Measurements from ENCODE around the gene ICA1L.
"Not testable (repeated sequence)": the region's sequence is repeated elsewhere in the genome, so short reads cannot be mapped to it uniquely, and the experiment has no call there.

The ICA1L gene

GRCh38 chr2:202871300-202872141, at the start of gene ICA1L:
Gene ICA1L, minus strand, starts transcription at chr2:202871766. Its CDS starts 42,757 bp downstream, at chr2:202829009.
- Histone ChIP-seq H3K4me3 (ENCODE audit: low read length in 2 of 2) (peak within 1 kb of the TSS; percentile 83 to 88), H3K9me3 (ENCODE audit: control insufficient read depth in 2 of 2, low read length in 2 of 2) (no peaks in the 10 kb centered on the region), H3K27me3 (ENCODE audit: control insufficient read depth in 1 of 2, insufficient read depth in 2 of 2, low read length in 2 of 2) (no peaks in the 10 kb centered on the region), H3K9ac (ENCODE audit: low read length in 2 of 2) (peak within 1 kb of the TSS; percentile 72 to 76), H3K27ac (ENCODE audit: low read length) (peak within 1 kb of the TSS; percentile 69), H3K36me3 (ENCODE audit: control insufficient read depth in 2 of 2, insufficient read depth in 2 of 2, low read length in 2 of 2) (no peaks in the 10 kb centered on the region), H3K4me1 (ENCODE audit: control insufficient read depth, insufficient read depth, low read length) (no peaks in the 10 kb centered on the region)

GRCh38 chr2:202918860-202919259, 47.3 kb upstream of the ICA1L start:
- H3K9ac ChIP-seq (ENCODE audit: low read length in 2 of 2), result no peak overlapping the region
- H3K9me3 ChIP-seq (ENCODE audit: control insufficient read depth in 2 of 2, low read length in 2 of 2), result no peaks in the 10 kb centered on the region
- no peak overlapping the region for H3K27ac ChIP-seq (ENCODE audit: low read length)
- peaks cover 3 to 9% of the 10 kb centered on the region in 2 donors for H3K36me3 ChIP-seq (ENCODE audit: control insufficient read depth in 2 of 2, insufficient read depth in 2 of 2, low read length in 2 of 2)
- H3K27me3 ChIP-seq (ENCODE audit: control insufficient read depth in 1 of 2, insufficient read depth in 2 of 2, low read length in 2 of 2), result no peaks in the 10 kb centered on the region
- no peaks in the 10 kb centered on the region for H3K4me1 ChIP-seq (ENCODE audit: control insufficient read depth, insufficient read depth, low read length)
- no peak overlapping the region for H3K4me3 ChIP-seq (ENCODE audit: low read length in 2 of 2)

GRCh38 chr2:202912342-202913201, 41.0 kb upstream of the ICA1L start:
- H3K27ac ChIP-seq (ENCODE audit: low read length), result peak overlapping the region; percentile 78
- not testable (repeated sequence) for H3K36me3 ChIP-seq (ENCODE audit: control insufficient read depth in 2 of 2, insufficient read depth in 2 of 2, low read length in 2 of 2); H3K4me1 ChIP-seq (ENCODE audit: control insufficient read depth, insufficient read depth, low read length); H3K9me3 ChIP-seq (ENCODE audit: control insufficient read depth in 2 of 2, low read length in 2 of 2); H3K27me3 ChIP-seq (ENCODE audit: control insufficient read depth in 1 of 2, insufficient read depth in 2 of 2, low read length in 2 of 2)
- H3K9ac ChIP-seq (ENCODE audit: low read length in 2 of 2), result peak overlapping the region; percentile 91
- peak overlapping the region; percentile 99 to 100 for H3K4me3 ChIP-seq (ENCODE audit: low read length in 2 of 2)

- no peaks in the 10 kb centered on the region for H3K36me3 ChIP-seq (ENCODE audit: control insufficient read depth in 2 of 2, insufficient read depth in 2 of 2, low read length in 2 of 2)
- H3K4me3 ChIP-seq (ENCODE audit: low read length in 2 of 2), result peak within 1 kb of the TSS; percentile 99 to 100
- peak within 1 kb of the TSS; percentile 91 for H3K9ac ChIP-seq (ENCODE audit: low read length in 2 of 2)
- no peaks in the 10 kb centered on the region for H3K27me3 ChIP-seq (ENCODE audit: control insufficient read depth in 1 of 2, insufficient read depth in 2 of 2, low read length in 2 of 2)
- H3K4me1 ChIP-seq (ENCODE audit: control insufficient read depth, insufficient read depth, low read length), result peaks cover 6% of the 10 kb centered on the region
- peak within 1 kb of the TSS; percentile 78 for H3K27ac ChIP-seq (ENCODE audit: low read length)
- H3K9me3 ChIP-seq (ENCODE audit: control insufficient read depth in 2 of 2, low read length in 2 of 2), result no peaks in the 10 kb centered on the region
Observed at GRCh38 chr2:202911512-202912341, 40.2 kb upstream of the ICA1L start, which contains the start of the genes CARF and WDR12. Gene CARF, plus strand, starts transcription at chr2:202912275. Its CDS starts 29,628 bp downstream, at chr2:202941903. Gene WDR12, minus strand, starts transcription at chr2:202911673. Its CDS starts 197 bp downstream, at chr2:202911476.

GRCh38 chr2:202911203-202911511, 39.6 kb upstream of the ICA1L start:
- H3K4me3 ChIP-seq (ENCODE audit: low read length in 2 of 2), result peak overlapping the region; percentile 99 to 100
- H3K27ac ChIP-seq (ENCODE audit: low read length), result peak overlapping the region; percentile 78
- peaks cover 6% of the 10 kb centered on the region for H3K4me1 ChIP-seq (ENCODE audit: control insufficient read depth, insufficient read depth, low read length)
- no peaks in the 10 kb centered on the region for H3K36me3 ChIP-seq (ENCODE audit: control insufficient read depth in 2 of 2, insufficient read depth in 2 of 2, low read length in 2 of 2)
- H3K27me3 ChIP-seq (ENCODE audit: control insufficient read depth in 1 of 2, insufficient read depth in 2 of 2, low read length in 2 of 2), result no peaks in the 10 kb centered on the region
- no peaks in the 10 kb centered on the region for H3K9me3 ChIP-seq (ENCODE audit: control insufficient read depth in 2 of 2, low read length in 2 of 2)
- H3K9ac ChIP-seq (ENCODE audit: low read length in 2 of 2), result peak overlapping the region; percentile 91

GRCh38 chr2:202910698-202911097, 39.1 kb upstream of the ICA1L start:
- no peaks in the 10 kb centered on the region for H3K36me3 ChIP-seq (ENCODE audit: control insufficient read depth in 2 of 2, insufficient read depth in 2 of 2, low read length in 2 of 2)

GRCh38 chr2:202910250-202910649, 38.7 kb upstream of the ICA1L start:
- H3K4me1 ChIP-seq (ENCODE audit: control insufficient read depth, insufficient read depth, low read length); H3K27me3 ChIP-seq (ENCODE audit: control insufficient read depth in 1 of 2, insufficient read depth in 2 of 2, low read length in 2 of 2); H3K36me3 ChIP-seq (ENCODE audit: control insufficient read depth in 2 of 2, insufficient read depth in 2 of 2, low read length in 2 of 2); H3K27ac ChIP-seq (ENCODE audit: low read length); H3K9ac ChIP-seq (ENCODE audit: low read length in 2 of 2); H3K9me3 ChIP-seq (ENCODE audit: control insufficient read depth in 2 of 2, low read length in 2 of 2): not testable (repeated sequence)
- peak overlapping the region in 1 of 2 donors; percentile 99 for H3K4me3 ChIP-seq (ENCODE audit: low read length in 2 of 2)

More at GRCh38 chr2:202910698-202911097, 39.1 kb upstream of the ICA1L start:
- Histone ChIP-seq H3K9ac (ENCODE audit: low read length in 2 of 2) (peak overlapping the region; percentile 91), H3K4me1 (ENCODE audit: control insufficient read depth, insufficient read depth, low read length) (peaks cover 6% of the 10 kb centered on the region), H3K27me3 (ENCODE audit: control insufficient read depth in 1 of 2, insufficient read depth in 2 of 2, low read length in 2 of 2) (no peaks in the 10 kb centered on the region), H3K9me3 (ENCODE audit: control insufficient read depth in 2 of 2, low read length in 2 of 2) (no peaks in the 10 kb centered on the region), H3K27ac (ENCODE audit: low read length) (no peak overlapping the region), H3K4me3 (ENCODE audit: low read length in 2 of 2) (peak overlapping the region; percentile 99 to 100)

GRCh38 chr2:202909394-202910192, 38.0 kb upstream of the ICA1L start:
- Histone ChIP-seq H3K27ac (ENCODE audit: low read length) (no peak overlapping the region), H3K9ac (ENCODE audit: low read length in 2 of 2) (no peak overlapping the region), H3K27me3 (ENCODE audit: control insufficient read depth in 1 of 2, insufficient read depth in 2 of 2, low read length in 2 of 2) (no peaks in the 10 kb centered on the region), H3K36me3 (ENCODE audit: control insufficient read depth in 2 of 2, insufficient read depth in 2 of 2, low read length in 2 of 2) (no peaks in the 10 kb centered on the region), H3K4me1 (ENCODE audit: control insufficient read depth, insufficient read depth, low read length) (peaks cover 6% of the 10 kb centered on the region), H3K9me3 (ENCODE audit: control insufficient read depth in 2 of 2, low read length in 2 of 2) (no peaks in the 10 kb centered on the region), H3K4me3 (ENCODE audit: low read length in 2 of 2) (no peak overlapping the region)

- H3K27me3 ChIP-seq (ENCODE audit: control insufficient read depth in 1 of 2, insufficient read depth in 2 of 2, low read length in 2 of 2), result no peaks in the 10 kb centered on the region
- H3K9me3 ChIP-seq (ENCODE audit: control insufficient read depth in 2 of 2, low read length in 2 of 2), result no peaks in the 10 kb centered on the region
- no peaks in the 10 kb centered on the region for H3K36me3 ChIP-seq (ENCODE audit: control insufficient read depth in 2 of 2, insufficient read depth in 2 of 2, low read length in 2 of 2)
- H3K27ac ChIP-seq (ENCODE audit: low read length), result no peak overlapping the region
- peaks cover 6% of the 10 kb centered on the region for H3K4me1 ChIP-seq (ENCODE audit: control insufficient read depth, insufficient read depth, low read length)
- H3K9ac ChIP-seq (ENCODE audit: low read length in 2 of 2), result no peak overlapping the region
- no peak overlapping the region for H3K4me3 ChIP-seq (ENCODE audit: low read length in 2 of 2)
Observed at GRCh38 chr2:202908186-202908585, 36.6 kb upstream of the ICA1L start.

Measured in stomach smooth muscle (tissue), 2 donors.